AG10803 (cell line): ENCODE measurements around the gene DCAF4L1.
A peak's percentile ranks its signal among the peaks of the same experiment; 100 is the strongest.

ENCODE experiments used
- DNase-seq: peaks from one replicate; pipeline ENCODE4 v3.0.0; 2010; ENCODE audit warnings: low read depth
- H3K4me3 ChIP-seq: 2 replicates; pipeline ENCODE4 v1.5.1; 2011; ENCODE audit warnings: mild to moderate bottlenecking, low read length, control low read depth
- TF ChIP-seq, protein P1 (sequence below): conservative IDR thresholded peaks from 2 replicates; pipeline ENCODE4 v1.5.1; 2011; ENCODE audit warnings: mild to moderate bottlenecking, low read length, control low read depth, inconsistent platforms

Gene DCAF4L1, protein sequence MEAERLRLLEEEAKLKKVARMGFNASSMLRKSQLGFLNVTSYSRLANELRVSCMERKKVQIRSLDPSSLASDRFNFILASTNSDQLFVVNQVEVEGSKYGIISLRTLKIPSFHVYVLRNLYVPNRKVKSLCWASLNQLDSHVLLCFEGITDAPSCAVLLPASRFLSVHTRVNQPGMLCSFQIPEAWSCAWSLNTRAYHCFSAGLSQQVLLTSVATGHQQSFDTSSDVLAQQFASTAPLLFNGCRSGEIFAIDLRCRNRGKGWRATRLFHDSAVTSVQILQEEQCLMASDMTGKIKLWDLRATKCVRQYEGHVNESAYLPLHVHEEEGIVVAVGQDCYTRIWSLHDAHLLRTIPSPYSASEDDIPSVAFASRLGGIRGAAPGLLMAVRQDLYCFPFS

DNA sequence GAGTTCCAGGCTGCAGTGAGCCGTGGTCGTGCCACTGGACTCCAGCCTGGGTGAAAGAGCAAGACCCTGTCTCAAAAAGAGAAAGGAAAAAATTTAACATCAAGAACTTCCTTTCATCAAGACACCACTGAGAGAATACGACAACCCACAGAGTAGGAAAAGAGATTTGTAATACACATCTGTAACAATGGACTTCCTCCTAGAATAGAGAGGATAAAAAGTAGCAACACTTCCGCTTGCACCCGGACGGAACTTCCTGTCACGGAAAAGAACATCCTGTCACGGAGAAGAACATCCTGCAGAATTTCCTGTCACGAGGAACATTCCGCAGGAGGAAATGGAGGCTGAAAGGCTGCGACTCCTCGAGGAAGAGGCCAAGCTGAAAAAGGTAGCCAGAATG lies at the start of gene DCAF4L1:
Gene DCAF4L1 (plus strand): TSS at position 301 of the 400 bp plus-strand sequence. CDS start 37 bp downstream, at position 338.
- DNase-seq, result no peak
- H3K4me3 ChIP-seq, result no peak within 1 kb of the TSS
- TF ChIP-seq, protein P1, sequence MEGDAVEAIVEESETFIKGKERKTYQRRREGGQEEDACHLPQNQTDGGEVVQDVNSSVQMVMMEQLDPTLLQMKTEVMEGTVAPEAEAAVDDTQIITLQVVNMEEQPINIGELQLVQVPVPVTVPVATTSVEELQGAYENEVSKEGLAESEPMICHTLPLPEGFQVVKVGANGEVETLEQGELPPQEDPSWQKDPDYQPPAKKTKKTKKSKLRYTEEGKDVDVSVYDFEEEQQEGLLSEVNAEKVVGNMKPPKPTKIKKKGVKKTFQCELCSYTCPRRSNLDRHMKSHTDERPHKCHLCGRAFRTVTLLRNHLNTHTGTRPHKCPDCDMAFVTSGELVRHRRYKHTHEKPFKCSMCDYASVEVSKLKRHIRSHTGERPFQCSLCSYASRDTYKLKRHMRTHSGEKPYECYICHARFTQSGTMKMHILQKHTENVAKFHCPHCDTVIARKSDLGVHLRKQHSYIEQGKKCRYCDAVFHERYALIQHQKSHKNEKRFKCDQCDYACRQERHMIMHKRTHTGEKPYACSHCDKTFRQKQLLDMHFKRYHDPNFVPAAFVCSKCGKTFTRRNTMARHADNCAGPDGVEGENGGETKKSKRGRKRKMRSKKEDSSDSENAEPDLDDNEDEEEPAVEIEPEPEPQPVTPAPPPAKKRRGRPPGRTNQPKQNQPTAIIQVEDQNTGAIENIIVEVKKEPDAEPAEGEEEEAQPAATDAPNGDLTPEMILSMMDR, result no peak

DNA sequence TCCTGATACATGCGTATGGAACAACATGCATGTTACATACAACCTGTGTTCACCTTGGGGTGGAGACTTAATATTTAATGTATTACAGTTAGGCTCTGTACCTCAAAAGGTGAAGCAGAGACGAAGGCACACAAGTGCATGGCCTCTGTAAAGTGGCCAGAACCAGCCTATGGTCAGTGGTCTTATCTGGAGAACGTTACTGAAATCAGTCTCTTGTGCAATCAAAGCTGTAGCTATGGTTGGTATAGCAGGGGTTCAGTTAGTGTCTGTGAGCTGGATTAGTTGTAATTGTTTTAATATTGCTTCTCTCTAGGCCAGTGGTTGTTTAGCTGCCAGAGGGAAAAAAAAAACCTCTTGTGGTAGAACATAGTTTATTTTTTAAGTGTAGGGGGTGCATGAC lies 48.6 kb upstream of the DCAF4L1 start:
- TF ChIP-seq, protein P1, result no peak
- DNase-seq, result no peak
- H3K4me3 ChIP-seq, result no peak overlapping the region

DNA sequence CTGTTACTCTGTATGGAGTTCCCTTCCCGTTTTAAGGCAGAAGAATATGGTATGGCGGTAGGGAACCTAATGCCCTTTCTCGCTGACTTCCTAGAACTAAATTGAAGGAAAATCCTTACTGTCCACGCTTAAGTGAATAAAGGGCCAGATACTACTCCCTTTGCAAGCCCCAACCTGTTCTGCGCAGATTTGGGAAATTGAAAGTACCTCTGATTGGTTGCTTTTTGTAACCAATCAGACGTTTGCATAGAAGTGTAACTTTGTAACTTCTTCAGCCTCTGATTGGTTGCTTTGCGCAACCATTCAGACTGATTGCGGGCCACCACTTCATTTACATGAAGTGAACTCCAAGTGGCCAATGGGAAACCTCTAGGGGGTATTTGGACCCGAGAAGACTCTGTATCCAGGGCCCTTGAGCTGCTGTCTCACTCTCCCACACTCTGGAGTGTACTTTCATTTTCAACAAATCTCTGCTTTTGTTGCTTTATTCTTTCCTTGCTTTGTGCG lies 47.5 kb upstream of the DCAF4L1 start:
- TF ChIP-seq, protein P1, result no peak
- H3K4me3 ChIP-seq, result no peak overlapping the region
- no peak for DNase-seq

DNA sequence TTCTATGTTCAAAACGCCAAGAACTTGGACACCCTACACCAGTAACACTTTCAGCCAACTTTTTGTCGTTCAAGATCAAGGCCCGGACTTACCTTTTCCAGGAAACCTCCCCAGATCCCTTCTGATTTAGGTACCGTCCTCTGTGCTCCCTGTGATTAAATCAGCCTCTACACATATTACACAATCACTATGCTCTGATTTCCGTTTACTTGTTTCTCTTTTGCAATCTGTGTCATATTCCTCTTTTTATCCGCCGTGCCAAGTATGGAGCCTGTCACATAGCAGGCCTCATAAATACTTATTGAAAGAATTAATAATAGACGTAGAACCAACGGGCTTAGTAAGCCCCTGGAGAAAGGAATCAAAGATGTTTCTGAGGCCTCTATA lies 47.0 kb upstream of the DCAF4L1 start:
- H3K4me3 ChIP-seq, result peak overlapping the region; percentile 89
- no peak for DNase-seq
- TF ChIP-seq, protein P1, result no peak

DNA sequence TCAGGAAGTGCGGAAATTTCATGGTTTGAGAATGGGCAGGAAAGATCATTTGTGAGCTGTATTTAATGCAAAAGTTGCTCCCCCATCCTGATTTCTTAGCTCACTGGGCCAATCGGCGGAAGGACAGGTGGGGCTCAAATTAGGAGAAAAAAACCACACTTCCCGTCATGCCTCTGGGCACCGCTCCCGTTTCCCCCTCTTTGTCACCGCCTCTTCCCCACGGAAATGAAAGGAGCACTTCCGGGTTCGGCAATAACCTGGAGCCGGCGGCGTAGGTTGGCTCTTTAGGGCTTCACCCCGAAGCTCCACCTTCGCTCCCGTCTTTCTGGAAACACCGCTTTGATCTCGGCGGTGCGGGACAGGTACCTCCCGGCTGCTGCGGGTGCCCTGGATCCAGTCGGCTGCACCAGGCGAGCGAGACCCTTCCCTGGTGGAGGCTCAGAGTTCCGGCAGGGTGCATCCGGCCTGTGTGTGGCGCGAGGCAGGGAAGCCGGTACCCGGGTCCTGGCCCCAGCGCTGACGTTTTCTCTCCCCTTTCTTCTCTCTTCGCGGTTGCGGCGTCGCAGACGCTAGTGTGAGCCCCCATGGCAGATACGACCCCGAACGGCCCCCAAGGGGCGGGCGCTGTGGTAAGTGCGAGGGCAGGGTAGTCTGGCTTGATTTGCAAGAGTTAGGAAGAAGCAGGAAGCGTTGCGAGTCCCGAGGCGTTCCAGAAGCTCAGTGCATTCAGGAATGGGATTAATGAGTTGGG lies 46.5 kb upstream of the DCAF4L1 start, which contains the start of gene TMEM33:
Gene TMEM33 (plus strand): TSS at position 529 of the 751 bp plus-strand sequence. CDS start 56 bp downstream, at position 585.
- peak; percentile 78 for DNase-seq
- peak within 1 kb of the TSS; percentile 89 for H3K4me3 ChIP-seq
- TF ChIP-seq, protein P1, result no peak; the same call in 1 of the 2 replicates

DNA sequence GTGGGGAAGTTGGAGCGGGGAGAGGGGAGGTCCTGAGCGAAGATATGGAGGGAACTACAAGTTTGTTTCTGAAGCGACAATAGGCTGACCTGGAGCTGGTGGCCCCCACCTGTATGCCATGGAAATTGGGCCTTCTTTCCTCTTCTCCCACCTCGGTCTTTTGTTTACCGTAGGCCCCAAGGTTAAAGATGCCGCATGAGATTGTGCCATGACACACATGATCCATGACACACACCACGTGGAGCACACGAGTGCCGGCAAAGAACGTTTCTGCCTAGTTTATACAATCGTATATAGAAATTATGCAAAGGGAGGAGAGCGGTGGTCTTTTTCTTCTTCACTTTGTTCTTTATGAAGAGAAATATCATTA lies 45.9 kb upstream of the DCAF4L1 start:
- TF ChIP-seq, protein P1, result no peak
- DNase-seq, result peak; percentile 6
- H3K4me3 ChIP-seq, result peak overlapping the region; percentile 89
